ENCODE data around the gene CTNNBIP1.

Gene CTNNBIP1

DNA sequence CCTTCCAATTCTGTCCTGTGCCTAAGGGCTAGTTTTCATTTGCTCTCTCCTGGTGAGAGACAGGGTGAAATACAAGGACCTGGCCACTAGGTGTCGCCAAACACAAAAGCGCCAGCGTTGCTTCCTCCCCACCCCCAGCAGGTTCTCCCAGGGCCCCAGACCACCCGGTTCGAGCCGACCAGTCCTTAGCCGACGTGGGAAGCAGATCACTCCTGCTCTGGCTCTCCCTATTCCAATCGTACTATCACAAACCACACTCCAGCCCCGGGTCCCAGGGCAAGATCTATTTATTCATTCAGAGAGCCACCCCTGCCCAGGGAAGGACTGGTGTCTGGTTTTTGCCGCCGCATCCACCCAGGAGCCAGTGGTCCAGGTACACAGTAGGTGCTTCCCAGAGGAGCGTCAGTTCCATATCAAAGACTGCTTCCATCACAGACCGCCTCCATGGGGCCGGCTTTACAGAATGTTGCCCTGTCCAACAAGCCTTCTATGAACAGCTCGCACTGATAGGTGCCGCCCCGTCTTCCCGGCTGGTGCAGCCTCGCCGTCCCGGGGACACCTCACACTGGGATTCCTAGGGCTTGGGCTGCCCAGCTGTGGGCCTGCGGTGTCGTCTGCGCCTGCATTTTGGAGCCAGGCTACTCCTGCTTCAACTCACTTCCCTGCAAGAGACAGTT is 35.0 kb downstream of the CTNNBIP1 start:
- no peak for DNase-seq

DNA sequence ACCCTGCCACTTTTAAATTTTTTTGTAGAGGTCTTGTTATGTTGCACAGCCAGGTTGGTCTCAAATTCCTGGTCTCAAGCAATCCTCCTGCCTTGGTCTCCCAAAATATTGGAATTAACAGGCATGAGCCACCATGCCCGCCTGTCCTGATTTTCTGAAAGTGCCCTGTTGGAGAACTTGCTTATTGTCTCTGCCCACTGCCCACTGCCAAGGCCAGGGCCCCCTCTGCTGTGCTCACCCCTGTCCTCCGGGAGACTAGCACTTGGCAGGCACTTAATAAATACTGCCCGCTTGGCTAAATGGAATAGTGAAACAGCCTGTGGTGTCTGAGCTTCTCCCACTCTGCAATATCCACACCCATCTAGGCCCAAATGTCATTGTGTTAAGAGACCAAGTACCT is 35.7 kb downstream of the CTNNBIP1 start:
- DNase-seq: no peak

DNA sequence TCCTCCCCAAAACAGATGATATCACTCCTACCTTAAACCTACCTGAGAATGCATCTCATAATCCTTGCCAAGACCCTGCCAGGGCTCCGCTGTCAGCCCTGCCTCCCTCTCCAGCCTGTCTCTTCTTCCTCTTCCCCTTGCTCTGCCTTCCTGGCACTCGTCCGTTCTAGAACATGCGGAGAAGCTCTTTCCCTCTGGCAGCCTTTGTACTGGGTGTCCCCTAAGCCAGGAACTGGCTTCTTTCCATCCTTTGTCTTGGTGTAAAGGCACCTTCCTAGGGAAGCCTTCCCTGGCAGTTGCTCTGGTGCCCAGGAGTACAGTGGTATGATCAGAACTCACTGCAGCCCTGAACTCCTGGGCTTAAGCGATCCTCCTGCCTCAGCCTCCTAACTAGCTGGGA is 36.1 kb downstream of the CTNNBIP1 start:
- DNase-seq: no peak

DNA sequence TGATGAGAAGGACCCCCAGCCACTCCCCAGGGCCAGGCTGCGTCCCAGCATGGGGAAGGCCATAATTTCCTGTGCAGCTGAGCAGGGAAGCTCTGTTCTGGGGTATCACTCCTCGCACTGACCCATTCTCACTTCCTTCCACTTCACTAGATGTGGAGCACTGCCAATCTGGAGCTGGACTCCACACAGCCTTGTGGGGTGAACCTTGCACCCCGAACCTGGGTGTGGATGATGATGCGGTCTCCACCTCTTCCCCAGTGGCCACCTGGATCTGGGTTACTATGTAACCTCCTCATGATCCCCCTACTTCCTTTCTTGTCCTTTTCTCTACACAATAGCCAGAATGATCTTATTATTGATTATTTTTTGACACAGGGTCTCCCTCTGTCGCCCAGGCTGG is 36.7 kb downstream of the CTNNBIP1 start:
- no peak for DNase-seq

DNA sequence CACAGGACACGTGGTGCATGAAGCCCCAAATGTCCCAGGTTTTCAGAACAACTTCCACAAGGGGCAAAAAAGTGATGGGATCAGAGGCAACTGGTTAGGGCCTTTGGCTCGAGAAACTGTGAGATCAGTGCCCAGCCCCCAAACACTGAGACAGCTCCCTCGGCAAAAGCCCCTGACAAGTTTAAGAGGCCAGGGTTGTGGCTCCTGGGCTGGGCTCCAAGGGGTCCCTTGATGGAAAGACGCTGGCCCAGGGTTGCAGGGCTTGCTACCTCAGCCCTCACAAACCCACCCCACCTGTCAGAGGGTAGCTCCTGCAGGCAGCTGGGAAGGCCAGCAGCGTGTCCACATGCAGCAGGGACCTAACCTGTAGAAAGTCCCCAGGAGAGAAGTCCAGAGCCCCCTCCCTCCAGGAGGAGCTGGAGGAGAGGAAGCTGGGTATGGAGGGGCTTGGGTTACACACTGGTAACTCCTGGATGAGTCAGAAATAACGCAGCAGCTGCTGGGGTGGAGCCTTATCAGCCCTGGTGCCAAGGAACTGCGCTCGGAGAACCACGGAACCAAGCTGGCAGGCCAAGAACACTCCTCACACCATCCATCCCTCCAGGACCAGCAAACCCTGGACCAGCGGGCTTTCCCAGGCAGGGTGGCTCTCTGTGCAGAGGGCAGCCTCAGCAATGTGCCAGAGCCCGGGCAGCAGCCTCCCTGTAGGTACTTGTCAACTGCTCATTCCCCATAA is 37.5 kb downstream of the CTNNBIP1 start:
- no peak for DNase-seq

DNA sequence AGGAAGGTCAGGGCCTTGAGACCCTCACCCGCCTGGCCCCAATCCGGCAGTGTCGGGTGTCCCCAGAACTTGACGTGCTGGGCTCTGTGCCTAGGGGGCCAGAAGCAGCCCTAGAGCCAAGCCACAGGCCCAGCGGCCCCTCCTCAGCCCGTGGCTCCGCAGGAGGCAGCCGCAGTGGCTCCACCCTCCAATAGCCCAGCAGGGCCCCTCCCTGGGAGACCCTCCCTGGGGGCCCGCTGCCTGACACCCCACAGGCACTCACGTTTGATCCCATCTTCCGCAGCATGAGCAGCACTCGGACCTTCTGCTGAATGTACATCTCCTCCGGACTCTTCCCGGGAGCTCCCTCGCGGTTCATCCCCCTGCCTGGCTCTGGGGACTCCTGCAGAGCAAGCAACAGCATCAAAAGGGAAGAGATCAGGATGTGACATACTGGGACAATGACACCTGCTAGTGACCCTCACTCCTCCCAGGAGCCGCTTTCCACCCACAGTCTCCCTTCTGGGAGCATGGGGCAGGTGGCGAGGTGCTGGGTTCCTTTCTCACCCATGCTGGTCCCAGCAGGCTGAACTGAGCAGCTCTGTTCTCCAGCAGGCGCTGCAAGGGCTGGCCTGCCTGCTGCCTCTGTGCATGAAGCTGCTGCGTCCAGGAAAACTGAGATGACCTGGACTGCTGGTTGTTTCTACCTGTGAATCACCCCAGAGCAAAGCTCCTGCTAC is 38.2 kb downstream of the CTNNBIP1 start:
- DNase-seq: no peak

DNA sequence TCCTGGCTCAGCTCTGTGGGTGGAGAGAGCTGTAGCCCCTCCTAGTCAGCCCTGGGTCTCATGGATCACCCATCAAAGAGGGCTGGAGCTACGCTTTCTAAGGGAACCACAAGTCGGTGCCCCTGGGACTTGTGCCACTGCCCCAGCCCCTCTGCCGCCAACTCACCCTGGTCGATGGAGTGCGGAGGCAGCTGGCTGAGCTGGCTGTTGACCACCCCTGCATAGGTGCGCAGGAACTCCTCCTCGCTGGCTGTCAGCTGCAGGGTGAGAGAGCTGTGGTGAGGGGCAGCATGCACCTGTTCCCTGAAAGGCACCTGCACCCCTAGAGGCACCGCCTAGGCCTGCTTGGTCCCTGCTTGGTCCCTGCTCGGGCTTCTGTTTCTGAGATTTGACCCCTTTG is 39.0 kb downstream of the CTNNBIP1 start:
- DNase-seq: no peak

DNA sequence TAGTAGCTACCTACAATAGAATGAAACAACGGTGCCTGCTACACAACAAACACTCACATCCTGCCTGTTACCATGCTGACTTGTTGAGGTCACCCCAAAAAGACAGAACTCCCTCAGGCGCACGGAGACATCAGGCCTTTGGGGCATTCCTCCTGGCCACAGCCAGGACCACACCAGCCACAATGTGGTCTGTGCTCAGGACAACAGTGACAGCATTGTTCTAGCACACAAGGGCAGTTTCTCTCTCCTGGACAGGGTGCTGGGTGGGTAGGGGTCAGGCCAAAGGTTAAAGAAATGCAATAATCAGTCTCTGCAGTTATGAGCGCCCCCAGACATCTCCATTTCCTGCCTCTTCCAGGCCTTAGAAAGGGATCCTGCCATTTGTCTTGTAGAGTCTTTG is 39.5 kb downstream of the CTNNBIP1 start:
- no peak for DNase-seq

DNA sequence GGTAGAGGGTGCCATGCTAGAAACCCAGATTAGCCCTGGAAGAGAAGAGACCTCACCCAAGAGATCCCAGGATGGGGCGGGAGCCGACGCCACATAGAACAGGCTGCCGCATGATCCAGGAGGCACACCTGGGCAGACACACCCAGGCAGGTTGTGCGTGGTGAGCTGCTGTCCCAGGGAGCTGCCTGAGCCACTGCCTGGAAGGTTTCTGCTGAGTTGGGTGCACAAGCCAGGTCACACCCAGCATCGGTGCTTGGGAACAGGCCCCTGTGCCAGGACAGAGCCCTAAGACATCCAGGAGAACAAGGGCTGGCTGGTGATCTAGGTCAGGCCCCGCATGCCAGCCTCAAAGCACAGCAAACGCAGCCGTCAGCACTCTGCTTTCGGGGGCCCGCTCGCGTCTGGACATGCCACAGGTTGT is 40.2 kb downstream of the CTNNBIP1 start:
- no peak for DNase-seq

DNA sequence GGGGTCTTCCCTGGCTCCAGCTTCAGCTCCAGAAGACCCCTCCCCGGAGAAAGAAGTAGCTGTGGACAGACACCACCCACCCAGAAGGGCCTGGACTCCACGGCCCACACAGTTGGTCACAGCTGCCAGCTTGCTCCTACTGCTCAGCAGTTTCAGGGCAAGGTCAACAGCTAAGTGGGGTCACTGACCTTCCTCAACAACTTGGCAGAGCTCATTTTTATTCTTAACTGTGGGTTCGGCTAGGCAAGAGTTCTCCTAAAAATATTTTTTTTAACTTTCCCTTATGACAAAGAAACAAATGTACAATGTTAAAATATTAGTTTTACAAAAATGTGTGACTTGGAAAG is 41.9 kb downstream of the CTNNBIP1 start:
- no peak for DNase-seq

DNA sequence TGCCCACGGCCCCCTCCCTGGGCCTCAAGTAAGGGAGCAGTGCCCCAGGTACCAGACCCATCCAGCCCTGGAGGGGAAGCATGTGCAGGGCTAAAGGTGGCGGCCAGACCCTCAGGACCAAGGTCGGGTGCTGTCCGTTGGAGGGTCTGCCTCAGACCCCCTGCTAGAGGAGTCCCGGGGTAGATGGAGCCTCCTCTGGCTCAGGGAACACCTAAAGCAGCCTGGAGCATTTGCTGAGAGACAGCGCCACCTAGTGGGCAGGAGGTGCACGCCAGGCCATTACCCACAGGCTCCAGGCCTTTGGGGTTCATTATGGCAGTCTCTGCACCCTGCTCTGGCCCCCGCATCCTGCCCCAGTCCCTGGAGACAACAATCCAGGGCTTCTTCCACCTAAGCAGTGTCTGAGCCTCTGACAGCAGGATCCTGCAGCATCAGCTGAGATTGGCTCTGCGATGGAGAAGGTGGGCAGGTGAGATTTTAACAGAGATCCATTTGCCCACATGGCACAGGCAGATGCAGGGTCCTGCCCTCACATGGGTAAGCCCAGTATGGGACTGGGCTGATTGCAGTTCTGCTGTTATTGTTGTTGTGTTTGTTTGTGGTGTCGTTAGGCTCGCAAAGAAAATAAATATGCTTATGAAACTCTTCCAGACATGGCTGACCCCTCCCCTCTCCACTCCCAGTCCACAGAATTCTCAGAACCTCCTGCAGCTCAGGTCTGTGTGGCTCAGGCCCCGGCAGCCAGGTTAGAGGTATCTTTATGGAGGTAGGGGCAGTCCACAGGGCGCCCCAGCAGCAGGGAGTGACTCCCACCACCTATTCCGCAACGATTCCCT is 42.4 kb downstream of the CTNNBIP1 start:
- DNase-seq: no peak

DNA sequence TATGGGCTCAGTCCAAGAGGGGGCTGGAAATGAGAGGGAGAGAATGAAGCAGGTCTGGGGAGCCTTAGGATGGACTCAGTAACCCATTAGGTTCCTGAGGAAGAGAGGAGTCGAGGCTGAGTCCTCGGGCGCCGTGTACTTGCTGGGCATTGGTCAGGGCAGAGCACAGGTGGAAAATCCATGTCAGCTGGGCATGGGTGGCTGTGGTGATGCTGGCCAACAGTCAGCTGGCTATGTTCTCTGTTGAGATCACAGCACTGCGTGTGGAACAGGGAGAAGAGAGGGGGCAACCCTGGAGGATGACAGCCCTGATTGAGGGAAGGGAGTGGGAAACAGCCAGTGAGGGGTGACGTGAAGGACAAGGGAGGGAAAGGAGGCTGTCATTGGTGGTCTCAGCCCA is 43.2 kb downstream of the CTNNBIP1 start:
- no peak for DNase-seq

DNA sequence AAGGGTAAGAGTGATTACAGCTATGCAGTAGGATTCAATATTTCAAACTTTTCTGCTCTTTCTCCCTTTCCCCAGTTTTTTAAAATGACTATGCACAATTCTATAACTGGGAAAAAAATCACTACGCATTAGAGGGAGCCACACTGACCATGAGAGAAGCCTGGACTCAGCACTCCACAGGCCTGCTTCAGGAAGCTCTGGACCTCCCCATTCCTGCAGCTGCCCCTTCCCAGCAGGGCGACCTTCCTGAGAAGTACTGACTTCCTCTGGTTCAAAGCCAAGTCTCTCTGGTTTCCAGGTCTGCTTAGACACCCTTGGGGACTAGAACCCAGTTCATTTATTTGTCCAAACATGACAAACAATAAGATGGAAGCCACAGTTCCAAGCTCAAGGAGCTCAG is 44.3 kb downstream of the CTNNBIP1 start:
- DNase-seq: no peak

DNA sequence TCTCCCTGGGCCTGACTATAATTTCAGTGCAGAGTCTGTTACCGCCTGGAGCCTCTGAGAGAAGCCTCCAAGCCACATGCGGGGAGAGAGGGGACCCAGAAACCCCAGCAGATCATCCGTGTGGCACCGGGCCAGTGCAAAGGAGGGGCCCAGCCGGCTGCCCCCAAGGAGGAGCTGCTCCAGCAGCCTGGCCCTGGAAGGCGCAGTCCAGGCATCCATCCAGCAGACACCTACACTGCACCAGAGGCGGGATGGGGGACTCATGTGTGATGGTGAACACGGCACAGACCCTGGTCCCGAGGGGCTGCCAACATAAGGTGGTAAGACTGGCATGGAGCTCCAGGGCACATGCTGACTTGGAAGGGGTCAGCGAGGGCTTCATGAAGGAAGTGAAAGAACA is 46.7 kb downstream of the CTNNBIP1 start:
- DNase-seq: no peak

DNA sequence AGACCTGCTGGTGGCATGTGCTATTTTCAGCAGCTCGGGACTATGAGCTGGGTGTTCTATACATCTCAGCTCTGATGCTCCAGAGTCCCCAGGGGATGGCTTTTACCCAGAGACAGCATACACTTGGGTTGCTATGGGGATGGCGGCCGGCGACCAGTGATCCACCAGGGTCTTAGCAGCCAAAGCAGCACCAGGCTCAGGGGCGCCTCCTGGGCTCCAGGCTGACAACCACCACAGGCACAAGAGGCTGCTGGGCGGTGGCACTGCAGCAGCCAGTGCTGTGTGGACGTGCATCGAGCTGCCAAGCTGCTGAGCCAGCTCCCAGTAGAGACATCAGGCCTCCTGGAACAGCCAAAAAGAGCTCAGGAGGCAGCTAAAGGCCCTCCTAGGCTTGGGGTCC is 48.7 kb downstream of the CTNNBIP1 start:
- no peak for DNase-seq

DNA sequence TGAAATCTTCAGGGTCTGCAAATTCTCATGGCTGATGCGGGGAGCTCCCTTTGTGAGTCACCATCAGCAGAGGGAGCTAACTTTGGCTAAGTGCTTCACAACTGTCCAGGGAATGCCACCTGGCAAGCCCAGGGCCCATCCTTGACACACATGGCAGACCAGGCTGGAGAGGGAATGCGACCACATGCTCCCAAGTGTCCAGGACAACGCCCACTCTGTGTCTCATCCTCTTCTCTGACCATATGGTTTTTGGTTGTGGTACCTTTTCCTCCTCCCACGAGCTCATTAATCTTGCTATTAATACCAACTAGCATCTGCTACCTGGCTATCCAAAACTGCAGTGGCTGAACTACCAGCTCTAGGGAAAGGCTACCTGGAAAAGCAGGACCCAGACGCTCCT is 49.2 kb downstream of the CTNNBIP1 start:
- no peak for DNase-seq

DNA sequence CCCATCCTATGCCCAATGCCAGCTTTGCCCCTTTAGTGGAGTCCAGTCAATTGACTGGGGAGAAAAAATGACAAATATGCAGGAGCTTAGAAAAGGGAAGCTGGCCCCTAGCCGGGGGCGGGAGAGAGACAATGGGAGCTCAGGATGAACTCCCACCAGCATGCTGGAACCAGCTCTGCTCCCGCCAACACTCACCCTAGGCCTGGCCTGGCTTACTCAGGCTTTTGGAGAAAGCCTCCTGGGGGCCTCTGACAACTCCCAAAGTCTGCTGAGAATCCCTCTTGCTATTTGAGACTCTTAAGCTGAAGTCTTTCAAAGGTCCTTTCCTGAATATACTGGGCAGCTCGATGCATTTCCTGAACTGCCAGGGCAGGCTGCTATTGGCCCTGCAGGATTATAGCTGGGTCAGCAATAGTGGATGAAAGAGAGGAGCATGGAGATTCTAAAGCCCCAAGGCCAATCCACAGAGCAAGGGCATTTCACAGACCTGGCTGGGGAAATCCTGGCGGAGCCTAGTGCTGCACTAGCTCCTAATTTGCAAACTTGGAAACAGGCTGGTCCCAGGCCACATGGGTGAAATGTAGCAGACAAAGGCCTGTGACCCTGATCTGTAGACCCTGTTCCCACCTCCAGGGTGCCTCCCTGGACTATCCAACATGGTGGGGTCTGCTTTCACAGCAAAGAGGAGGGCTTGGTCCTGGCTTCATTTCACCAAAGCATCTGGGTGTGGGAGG is 50.6 kb downstream of the CTNNBIP1 start:
- DNase-seq: no peak

DNA sequence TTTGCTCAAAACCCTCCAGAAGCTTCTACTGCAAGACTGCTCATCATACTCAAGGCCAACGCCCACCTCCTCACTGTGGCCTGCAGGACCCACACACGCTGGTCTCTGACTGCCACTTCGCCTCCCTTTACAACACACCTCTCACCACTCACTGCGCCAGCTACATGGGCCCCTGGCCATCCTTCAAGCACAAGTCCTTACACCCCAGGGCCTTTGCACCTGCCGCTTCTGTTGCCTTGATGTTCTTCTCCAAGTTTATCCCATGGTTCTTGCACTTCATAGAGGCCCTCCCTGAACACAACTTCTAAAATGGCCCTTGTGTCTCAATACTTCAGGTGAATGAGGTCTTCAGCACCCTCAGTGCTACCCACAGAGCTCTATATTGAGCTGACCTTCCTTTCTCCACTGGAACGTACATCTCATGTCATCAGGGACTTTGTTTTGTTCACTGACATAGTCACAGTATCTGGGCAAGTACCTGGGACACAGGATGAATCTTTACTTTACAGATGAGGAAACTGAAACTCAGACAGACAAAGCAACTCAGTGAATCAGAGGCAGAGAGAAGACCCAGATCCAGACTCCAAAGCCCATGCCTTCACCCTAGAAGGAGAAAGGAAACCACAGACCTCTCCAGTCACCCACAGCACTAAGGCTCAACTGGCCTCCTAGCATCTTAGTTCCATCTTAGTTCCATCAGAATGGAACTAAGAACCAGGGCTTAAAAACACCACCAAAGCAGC is 51.6 kb downstream of the CTNNBIP1 start:
- no peak for DNase-seq

DNA sequence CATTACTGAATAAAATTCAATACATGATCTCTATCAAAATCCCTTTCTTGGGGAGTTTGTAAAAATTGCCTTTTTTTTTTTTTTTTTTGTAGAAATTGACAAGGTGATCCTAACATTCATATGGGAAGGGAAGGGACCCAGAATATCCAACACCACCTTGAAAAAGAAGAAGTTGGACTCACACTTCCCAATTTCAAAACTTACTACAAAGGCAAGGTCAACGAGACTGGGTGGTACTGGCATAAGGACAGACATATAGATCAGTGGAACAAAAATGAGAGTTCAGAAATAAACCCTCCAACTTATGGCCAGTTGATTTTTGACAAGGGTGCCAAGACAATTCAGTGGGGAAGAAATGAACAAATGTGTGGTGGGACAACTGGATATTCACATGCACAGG is 54.9 kb downstream of the CTNNBIP1 start:
- DNase-seq: no peak

DNA sequence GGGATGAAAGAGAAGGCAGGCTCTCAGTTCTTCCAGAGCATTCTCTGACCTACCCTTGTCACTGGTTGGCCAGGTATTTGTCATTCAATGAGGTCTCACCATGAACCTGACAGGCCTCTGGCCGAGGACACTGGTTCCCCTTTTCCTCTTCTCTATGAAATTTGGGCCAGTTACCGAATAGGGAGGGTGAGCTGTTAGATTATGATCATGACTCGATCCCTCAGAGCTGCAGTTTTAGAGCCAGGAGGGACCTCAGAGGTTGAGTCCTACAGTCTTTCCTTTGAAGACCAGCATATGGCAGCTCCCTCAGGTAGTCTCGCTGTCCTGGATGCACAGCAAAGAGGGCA is 56.8 kb downstream of the CTNNBIP1 start:
- no peak for DNase-seq

DNA sequence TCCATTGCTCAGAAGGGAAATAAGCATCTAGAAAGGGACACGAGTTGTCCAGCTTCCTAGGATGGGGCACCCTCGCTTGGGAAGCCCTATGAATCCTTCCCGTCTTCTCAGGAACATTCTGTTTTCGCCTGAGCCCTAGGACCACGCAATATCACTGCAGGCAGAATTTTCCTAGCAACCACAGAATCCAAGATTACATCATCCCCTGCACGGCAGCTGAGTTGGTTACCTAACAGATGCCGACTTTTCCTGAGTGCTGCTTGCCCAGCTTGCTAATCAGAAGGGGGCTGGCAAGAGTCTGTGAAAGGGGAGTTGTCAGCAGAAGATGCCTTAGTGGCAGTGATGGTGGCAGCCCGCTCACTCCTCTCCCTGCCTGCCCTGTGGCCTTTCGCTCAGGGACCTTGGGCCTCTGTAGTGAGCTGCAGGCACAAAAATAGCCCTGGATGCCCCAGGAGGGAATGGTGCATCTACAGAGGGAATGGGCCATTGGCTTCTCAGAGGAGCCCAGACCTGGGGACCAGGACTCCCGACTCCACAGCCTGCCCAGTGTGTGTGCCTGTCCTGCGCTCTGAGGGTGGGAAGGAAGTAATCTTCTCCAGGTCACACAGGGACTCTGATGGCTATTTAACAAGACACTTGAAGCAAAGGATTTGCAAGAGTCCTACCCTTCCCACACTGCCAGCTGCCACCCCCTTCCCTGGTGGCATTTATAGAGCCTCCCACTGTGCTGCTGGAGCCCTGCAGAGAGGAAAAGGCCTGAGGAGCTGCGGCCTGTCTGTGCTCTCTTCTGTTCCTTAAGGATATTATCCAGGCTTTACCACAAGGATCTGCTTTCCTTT is 57.4 kb downstream of the CTNNBIP1 start:
- DNase-seq: no peak

Measured in GOT3 (cell line).